AG04449 (cell line): Measurements from ENCODE around the gene BMP6.

ENCODE experiments used
- CTCF ChIA-PET: fragments of 350-600 bp; formaldehyde crosslinking; extraction: SDS; loops from one replicate; lab custom pipeline; 2021; ENCODE audit warnings: antibody characterized with exemption; lab: Yijun Ruan, JAX
- POLR2A ChIA-PET: fragments of 400-600, 350-600 bp; formaldehyde crosslinking; extraction: SDS; loops from one replicate; lab custom pipeline; 2020; ENCODE audit warnings: antibody characterized with exemption, inconsistent platforms; lab: Yijun Ruan, JAX
- DNase-seq: peaks from one replicate; pipeline ENCODE4 v3.0.0-alpha.2; 2010; ENCODE audit warnings: low read depth, low spot score
- H3K4me3 ChIP-seq: 2 replicates; pipeline ENCODE4 v1.5.1; 2011; ENCODE audit warnings: low read depth, mild to moderate bottlenecking, control low read depth, low read length
- TF ChIP-seq, protein P1 (sequence below): IDR thresholded peaks from one replicate; pipeline ENCODE4 v1.5.1; 2011; ENCODE audit warnings: mild to moderate bottlenecking, moderate library complexity, low read length, control low read depth, inconsistent platforms; ENCODE audit not compliant: insufficient read depth; ENCODE audit errors: missing control alignments

Gene BMP6

DNA sequence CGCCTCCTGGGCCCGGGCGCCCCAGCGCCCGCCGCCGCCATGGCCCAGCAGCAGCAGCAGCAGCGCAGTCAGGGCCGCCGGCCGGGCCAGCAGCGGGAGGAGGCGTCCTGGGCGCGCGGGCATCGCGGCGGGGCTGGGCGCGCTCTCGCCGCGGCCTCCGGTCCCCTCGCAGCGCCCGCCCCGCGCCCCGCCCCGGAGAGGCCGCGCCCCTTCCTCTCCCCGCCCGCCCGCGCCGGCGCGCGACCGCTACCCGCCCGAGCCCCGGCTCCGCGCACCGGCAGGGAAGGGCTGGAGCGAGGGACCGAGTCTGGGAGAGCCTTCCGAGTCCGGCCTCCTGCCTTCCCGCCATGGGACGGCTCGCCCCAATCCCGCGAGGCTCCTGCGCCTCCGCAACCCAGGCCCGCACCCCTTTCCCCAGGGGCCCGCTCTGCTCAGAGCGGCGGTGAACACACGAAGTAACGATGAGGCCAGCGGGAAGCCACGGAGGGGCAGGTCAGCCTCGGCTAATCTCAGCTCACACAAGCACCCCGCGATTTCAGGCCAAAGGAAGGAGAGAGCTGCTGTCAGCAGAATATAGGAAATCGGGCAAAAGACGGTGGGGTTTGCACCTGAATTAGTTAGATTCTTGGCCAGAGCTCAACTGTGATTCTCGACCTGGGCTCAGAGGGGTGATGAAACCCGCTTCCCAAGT lies 184.9 kb downstream of the BMP6 start, which contains the start of gene TXNDC5:
Gene TXNDC5, minus strand, starts transcription at position 135 of the 691 bp plus-strand sequence. Its CDS starts 12 bp downstream, at position 123.
- TF ChIP-seq, protein P1, sequence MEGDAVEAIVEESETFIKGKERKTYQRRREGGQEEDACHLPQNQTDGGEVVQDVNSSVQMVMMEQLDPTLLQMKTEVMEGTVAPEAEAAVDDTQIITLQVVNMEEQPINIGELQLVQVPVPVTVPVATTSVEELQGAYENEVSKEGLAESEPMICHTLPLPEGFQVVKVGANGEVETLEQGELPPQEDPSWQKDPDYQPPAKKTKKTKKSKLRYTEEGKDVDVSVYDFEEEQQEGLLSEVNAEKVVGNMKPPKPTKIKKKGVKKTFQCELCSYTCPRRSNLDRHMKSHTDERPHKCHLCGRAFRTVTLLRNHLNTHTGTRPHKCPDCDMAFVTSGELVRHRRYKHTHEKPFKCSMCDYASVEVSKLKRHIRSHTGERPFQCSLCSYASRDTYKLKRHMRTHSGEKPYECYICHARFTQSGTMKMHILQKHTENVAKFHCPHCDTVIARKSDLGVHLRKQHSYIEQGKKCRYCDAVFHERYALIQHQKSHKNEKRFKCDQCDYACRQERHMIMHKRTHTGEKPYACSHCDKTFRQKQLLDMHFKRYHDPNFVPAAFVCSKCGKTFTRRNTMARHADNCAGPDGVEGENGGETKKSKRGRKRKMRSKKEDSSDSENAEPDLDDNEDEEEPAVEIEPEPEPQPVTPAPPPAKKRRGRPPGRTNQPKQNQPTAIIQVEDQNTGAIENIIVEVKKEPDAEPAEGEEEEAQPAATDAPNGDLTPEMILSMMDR, result no peak
- POLR2A ChIA-PET, result interaction anchor here (0.8 kb wide), 1 partner anchor 82 kb away, joined by 3 read pairs; no protein-coding TSS in a partner anchor
- DNase-seq, result no peak
- peak within 1 kb of the TSS; percentile 78 for H3K4me3 ChIP-seq
- CTCF ChIA-PET, result interaction anchor here (1.2 to 2.9 kb wide), 4 partner anchors 81 to 188 kb away, joined by 3 to 12 read pairs (median 5); no protein-coding TSS in a partner anchor

DNA sequence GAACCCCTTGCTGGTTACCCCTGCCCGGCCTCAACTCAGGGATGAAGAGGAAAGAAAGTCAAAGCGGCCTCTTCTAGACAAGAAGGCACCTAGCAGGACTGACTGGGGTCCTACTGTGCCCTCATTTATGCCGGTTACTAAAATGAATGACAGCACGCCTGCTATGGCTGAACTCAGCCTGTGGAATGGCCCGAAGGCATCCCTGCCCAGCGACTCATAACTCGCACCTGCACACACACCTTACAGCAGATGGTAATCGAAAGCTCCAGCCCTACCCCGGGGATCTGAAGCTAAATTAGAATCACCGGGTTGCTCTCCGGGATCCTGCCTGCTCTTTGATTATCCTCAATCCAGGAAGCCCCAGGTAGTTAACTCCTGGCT lies 185.4 kb downstream of the BMP6 start:
- TF ChIP-seq, protein P1, result no peak
- DNase-seq, result no peak
- POLR2A ChIA-PET, result no interaction called here
- CTCF ChIA-PET, result interaction anchor here (0.9 to 1.8 kb wide), 4 partner anchors 15 to 189 kb away, joined by 3 to 5 read pairs (median 4); no protein-coding TSS in a partner anchor
- peak overlapping the region; percentile 78 for H3K4me3 ChIP-seq

DNA sequence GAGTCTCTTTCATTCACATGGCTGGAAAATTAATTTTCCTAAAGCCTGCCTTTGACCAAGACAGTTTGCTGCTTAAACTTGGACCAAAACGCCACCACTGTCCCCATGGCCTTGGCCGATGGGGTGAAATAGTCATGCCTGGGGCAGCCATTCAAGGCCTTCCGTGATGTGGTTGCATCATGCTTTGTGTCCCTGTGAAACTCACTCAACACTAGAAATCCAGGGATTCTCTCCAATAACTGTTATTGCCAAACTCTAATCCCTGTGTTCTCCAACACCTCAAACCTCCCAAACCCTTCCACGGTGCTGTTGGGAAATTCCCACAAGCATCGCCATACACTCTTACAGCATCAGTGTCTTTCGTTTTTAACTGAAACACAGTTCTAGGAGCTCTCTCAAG lies 186.1 kb downstream of the BMP6 start:
- CTCF ChIA-PET, result interaction anchor here (0.6 to 1.8 kb wide), 5 partner anchors 14 to 189 kb away, joined by 3 to 5 read pairs (median 3); no protein-coding TSS in a partner anchor
- DNase-seq, result no peak
- TF ChIP-seq, protein P1, result no peak
- no peak overlapping the region for H3K4me3 ChIP-seq
- POLR2A ChIA-PET, result no interaction called here

DNA sequence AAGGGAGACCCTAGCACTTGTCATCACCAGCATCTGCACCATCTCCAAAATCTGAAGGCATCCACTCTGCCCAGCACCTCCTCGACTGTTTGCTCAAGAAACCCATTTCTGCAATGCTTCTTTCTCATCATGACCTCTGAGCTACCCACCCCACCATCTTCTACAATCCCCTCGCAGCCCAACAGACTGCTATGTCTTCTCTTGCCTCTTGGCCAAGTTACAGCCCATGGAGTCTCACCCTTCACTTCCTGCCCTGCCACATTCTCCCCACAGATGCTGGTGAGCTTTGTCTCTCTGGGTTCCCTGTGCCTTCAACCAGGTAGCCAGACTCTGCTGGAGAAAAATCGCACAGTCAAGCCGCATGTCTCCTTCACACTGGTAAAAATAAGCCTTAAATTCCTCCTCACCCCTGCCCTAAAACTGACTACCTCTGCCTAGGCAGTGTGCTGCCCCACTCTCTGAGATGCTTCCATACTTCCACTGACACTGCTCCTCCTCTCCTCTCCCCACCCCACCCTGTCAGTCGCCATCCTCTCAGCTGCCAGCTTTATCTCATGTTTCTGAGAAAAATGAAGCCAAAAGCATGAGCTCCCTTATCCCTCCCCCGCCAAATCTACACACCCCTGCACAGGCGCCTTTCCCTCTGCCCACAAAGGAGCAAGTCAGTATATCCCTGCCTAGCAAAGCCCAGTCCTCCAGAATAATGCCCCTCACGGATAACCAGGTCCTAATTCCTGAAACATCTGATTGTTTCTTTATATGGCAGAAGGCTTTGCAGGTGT lies 187.0 kb downstream of the BMP6 start:
- ChIA-PET POLR2A (no interaction called here), CTCF (interaction anchor here (0.6 to 1.5 kb wide), 3 partner anchors 77 to 190 kb away, joined by 3 to 6 read pairs (median 3); no protein-coding TSS in a partner anchor)
- no peak overlapping the region for H3K4me3 ChIP-seq
- no peak for DNase-seq
- TF ChIP-seq, protein P1, result no peak

DNA sequence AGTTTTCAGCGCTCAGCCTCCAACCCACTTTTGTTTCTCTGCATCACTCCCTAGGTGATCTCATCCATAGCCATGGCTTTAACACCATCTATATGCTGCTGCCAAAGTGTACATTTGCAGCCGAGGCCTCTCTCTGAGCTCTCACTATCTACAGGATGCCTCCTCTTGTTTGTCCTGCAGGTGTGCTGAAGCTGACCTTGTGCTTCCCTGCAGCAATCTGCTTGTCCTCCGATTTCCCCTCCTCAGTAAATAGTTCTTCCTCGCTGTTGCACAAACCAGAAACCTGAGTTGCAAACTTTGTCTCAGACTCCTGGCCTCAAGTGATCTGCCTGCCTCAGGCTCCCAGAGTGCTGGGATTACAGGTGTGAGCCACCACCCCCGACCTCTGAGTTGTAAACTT lies 188.4 kb downstream of the BMP6 start:
- ChIA-PET POLR2A (no interaction called here), CTCF (interaction anchor here (1.4 kb wide), 1 partner anchor 191 kb away, joined by 5 read pairs; no protein-coding TSS in a partner anchor)
- DNase-seq, result no peak
- TF ChIP-seq, protein P1, result no peak
- H3K4me3 ChIP-seq, result no peak overlapping the region
